Medulla oblongata (tissue), 1 donor: ENCODE data around the gene OSMR.
"Not testable (repeated sequence)": the region's sequence is repeated elsewhere in the genome, so short reads cannot be mapped to it uniquely, and the experiment has no call there.

Source experiments
- DNase-seq: peaks from one replicate; pipeline ENCODE4 v3.0.0-alpha.2; 2015; ENCODE audit errors: extremely low spot score

OSMR gene

GRCh38 chr5:38831117-38831516 is 14.7 kb upstream of the OSMR start:
- DNase-seq, result no peak

GRCh38 chr5:38831909-38832308 is 13.9 kb upstream of the OSMR start:
- peak; percentile 40 for DNase-seq

- DNase-seq, result no peak
Observed at GRCh38 chr5:38832810-38833209, 13.0 kb upstream of the OSMR start.

- DNase-seq, result no peak
Observed at GRCh38 chr5:38835887-38836286, 9.9 kb upstream of the OSMR start.

GRCh38 chr5:38837416-38837815 is 8.4 kb upstream of the OSMR start:
- no peak for DNase-seq

- DNase-seq, result no peak
Observed at GRCh38 chr5:38837932-38838331, 7.9 kb upstream of the OSMR start.

- DNase-seq, result no peak
Observed at GRCh38 chr5:38843665-38844064, 2.1 kb upstream of the OSMR start.

GRCh38 chr5:38846379-38847011 is 683 bp downstream of the OSMR start:
- DNase-seq, result no peak

- DNase-seq, result no peak
Observed at GRCh38 chr5:38847559-38848347, 1.9 kb downstream of the OSMR start.

GRCh38 chr5:38848637-38849036 is 2.8 kb downstream of the OSMR start:
- DNase-seq, result no peak

GRCh38 chr5:38851640-38852039 is 5.8 kb downstream of the OSMR start:
- DNase-seq, result not testable (repeated sequence)

GRCh38 chr5:38853753-38854470 is 8.1 kb downstream of the OSMR start:
- DNase-seq, result no peak

GRCh38 chr5:38854907-38855306 is 9.1 kb downstream of the OSMR start:
- DNase-seq, result no peak

GRCh38 chr5:38856660-38857059 is 10.8 kb downstream of the OSMR start:
- no peak for DNase-seq

- no peak for DNase-seq
Observed at GRCh38 chr5:38858839-38859238, 13.0 kb downstream of the OSMR start.

- DNase-seq, result not testable (repeated sequence)
Observed at GRCh38 chr5:38861986-38862770, 16.4 kb downstream of the OSMR start.

GRCh38 chr5:38866362-38867031 is 20.7 kb downstream of the OSMR start:
- DNase-seq, result no peak

GRCh38 chr5:38867032-38867398 is 21.2 kb downstream of the OSMR start:
- DNase-seq, result no peak

GRCh38 chr5:38867416-38867815 is 21.6 kb downstream of the OSMR start:
- no peak for DNase-seq

GRCh38 chr5:38870595-38870994 is 24.8 kb downstream of the OSMR start:
- DNase-seq, result no peak

- no peak for DNase-seq
Observed at GRCh38 chr5:38871058-38871605, 25.3 kb downstream of the OSMR start.
